BJ (cell line): ENCODE data around the gene ANK2. TPM values are rescaled to one million over a fixed set of nuclear protein-coding genes. Genes with fewer than 3 reads are reported as not detected.
A peak's percentile ranks its signal among the peaks of the same experiment; 100 is the strongest.

Experiments
- CTCF ChIA-PET: fragments of 350-600 bp; formaldehyde crosslinking; extraction: SDS; loops from one replicate; lab custom pipeline; 2021; ENCODE audit warnings: antibody characterized with exemption, inconsistent platforms; lab: Yijun Ruan, JAX
- POLR2A ChIA-PET: fragments of 300-600 bp; sonication (Branson Sonifier 250); formaldehyde crosslinking; extraction: SDS; loops from one replicate; lab custom pipeline; 2021; ENCODE audit warnings: antibody characterized with exemption; lab: Charles Lee
- DNase-seq: peaks from one replicate; pipeline ENCODE4 v3.0.0-alpha.2; 2011; ENCODE audit warnings: low read depth
- H3K27me3 ChIP-seq: 2 replicates; pipeline ENCODE4 v1.6.0; 2011; ENCODE audit warnings: low read length; ENCODE audit not compliant: control insufficient read depth, insufficient read depth
- H3K36me3 ChIP-seq: 2 replicates; pipeline ENCODE4 v1.5.1; 2011; ENCODE audit warnings: low read length; ENCODE audit not compliant: control insufficient read depth, insufficient read depth
- H3K4me3 ChIP-seq: 2 replicates; pipeline ENCODE4 v1.5.1; 2011; ENCODE audit warnings: low read depth, mild to moderate bottlenecking, control low read depth, low read length
- polyA plus RNA-seq: library from polyadenylated mRNA; depleted of rRNA; stranded (reverse); fragments of >200 nt; gene quantifications from 2 replicates; pipeline ENCODE4 v1.2.3, GENCODE V29; 2011
- TF ChIP-seq, protein P1 (sequence below): IDR thresholded peaks from 2 replicates; pipeline ENCODE4 v1.5.1; 2011; ENCODE audit warnings: low read depth, mild to moderate bottlenecking, control low read depth, inconsistent platforms, low read length, moderate library complexity; ENCODE audit not compliant: insufficient read depth

Gene ANK2
- polyA plus RNA-seq, 1 experiment, result 2.3 TPM

DNA sequence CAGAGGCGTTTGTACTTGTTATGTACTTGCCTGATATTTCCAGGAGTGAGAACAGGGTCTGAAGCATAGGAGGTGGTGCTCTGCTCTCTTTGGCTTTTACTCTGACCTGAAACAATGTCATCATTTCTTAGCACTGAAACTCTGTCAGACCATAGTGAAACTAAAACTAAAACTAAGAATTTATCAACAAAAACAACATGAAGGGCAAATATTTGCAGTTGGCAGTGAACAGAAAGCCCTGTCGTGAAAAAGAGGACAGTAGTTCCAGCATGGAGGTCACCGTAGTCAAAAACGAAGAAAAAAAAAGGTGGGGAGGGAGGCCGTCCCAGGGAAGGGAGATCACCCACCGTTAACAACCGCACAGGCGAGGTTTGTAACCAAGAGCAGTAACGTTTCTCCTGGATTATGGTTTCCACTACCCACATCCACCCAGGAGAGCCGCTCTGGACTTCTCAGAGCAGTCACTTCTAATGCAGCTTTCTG, 97.5 kb downstream of the ANK2 start:
- peak overlapping the region; percentile 35 for H3K4me3 ChIP-seq
- TF ChIP-seq, protein P1, sequence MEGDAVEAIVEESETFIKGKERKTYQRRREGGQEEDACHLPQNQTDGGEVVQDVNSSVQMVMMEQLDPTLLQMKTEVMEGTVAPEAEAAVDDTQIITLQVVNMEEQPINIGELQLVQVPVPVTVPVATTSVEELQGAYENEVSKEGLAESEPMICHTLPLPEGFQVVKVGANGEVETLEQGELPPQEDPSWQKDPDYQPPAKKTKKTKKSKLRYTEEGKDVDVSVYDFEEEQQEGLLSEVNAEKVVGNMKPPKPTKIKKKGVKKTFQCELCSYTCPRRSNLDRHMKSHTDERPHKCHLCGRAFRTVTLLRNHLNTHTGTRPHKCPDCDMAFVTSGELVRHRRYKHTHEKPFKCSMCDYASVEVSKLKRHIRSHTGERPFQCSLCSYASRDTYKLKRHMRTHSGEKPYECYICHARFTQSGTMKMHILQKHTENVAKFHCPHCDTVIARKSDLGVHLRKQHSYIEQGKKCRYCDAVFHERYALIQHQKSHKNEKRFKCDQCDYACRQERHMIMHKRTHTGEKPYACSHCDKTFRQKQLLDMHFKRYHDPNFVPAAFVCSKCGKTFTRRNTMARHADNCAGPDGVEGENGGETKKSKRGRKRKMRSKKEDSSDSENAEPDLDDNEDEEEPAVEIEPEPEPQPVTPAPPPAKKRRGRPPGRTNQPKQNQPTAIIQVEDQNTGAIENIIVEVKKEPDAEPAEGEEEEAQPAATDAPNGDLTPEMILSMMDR, result no peak
- ChIA-PET CTCF (interaction anchor here (0.6 kb wide), 1 partner anchor 27 kb away, joined by 3 read pairs; no protein-coding TSS in a partner anchor), POLR2A (interaction anchor here (0.7 kb wide), 1 partner anchor 146 kb away, joined by 6 read pairs; no protein-coding TSS in a partner anchor)
- H3K27me3 ChIP-seq, result no peaks in the 10 kb centered on the region
- H3K36me3 ChIP-seq, result no peaks in the 10 kb centered on the region
- DNase-seq, result no peak

- no peak for DNase-seq
- no peaks in the 10 kb centered on the region for H3K27me3 ChIP-seq
- no peak overlapping the region for H3K4me3 ChIP-seq
- TF ChIP-seq, protein P1, result no peak
- CTCF ChIA-PET, result interaction anchor here (0.6 to 1.3 kb wide), 4 partner anchors 10 to 135 kb away, joined by 3 read pairs; no protein-coding TSS in a partner anchor
- no peaks in the 10 kb centered on the region for H3K36me3 ChIP-seq
- POLR2A ChIA-PET, result no interaction called here
Observed at GRCh38 chr4:113147498-113148111, 98.2 kb downstream of the ANK2 start.

GRCh38 chr4:113148925-113149324, 99.5 kb downstream of the ANK2 start:
- CTCF ChIA-PET, result interaction anchor here (1.3 kb wide), 1 partner anchor 43 kb away, joined by 3 read pairs; no protein-coding TSS in a partner anchor
- POLR2A ChIA-PET, result no interaction called here
- DNase-seq, result no peak
- no peak overlapping the region for H3K4me3 ChIP-seq
- no peaks in the 10 kb centered on the region for H3K36me3 ChIP-seq
- TF ChIP-seq, protein P1, result no peak
- H3K27me3 ChIP-seq, result no peaks in the 10 kb centered on the region

DNA sequence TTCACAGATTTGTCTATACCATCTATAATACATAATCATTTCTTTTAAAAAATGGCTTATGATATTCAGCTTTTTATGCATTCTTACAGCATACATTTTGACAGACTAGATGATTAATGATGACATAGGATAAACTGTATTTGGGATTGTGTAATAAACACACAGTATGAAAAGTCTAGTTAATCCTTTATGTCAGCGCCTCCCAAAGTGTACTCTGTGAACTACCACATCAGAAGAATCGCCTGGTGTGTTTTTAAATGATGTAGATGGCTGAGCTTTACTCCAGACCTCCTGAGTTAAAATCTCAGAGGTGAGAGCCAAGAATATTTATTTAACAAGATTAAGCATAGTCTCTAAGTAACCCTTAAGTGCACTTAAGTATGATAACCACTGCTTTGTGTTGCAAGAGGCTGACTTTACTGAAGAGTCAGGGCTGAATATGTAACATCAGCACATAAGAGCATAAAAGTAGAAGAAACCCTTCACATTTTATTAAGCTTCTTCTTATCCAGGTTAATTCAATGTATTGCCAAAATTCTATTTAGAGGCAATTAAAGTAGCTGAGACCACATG, 104.2 kb downstream of the ANK2 start:
- CTCF ChIA-PET, result interaction anchor here (0.9 kb wide), 1 partner anchor 11 kb away, joined by 4 read pairs; no protein-coding TSS in a partner anchor

GRCh38 chr4:113154281-113154680, 104.8 kb downstream of the ANK2 start:
- no peak for DNase-seq
- H3K4me3 ChIP-seq, result no peak overlapping the region
- CTCF ChIA-PET, result interaction anchor here (0.9 kb wide), 1 partner anchor 10 kb away, joined by 4 read pairs; no protein-coding TSS in a partner anchor

More for the DNA sequence above, 104.2 kb downstream of the ANK2 start:
- H3K36me3 ChIP-seq, result no peaks in the 10 kb centered on the region
- TF ChIP-seq, protein P1, result no peak
- H3K4me3 ChIP-seq, result no peak overlapping the region
- no peaks in the 10 kb centered on the region for H3K27me3 ChIP-seq
- no peak for DNase-seq
- POLR2A ChIA-PET, result no interaction called here

More at GRCh38 chr4:113154281-113154680, 104.8 kb downstream of the ANK2 start:
- Histone ChIP-seq H3K27me3 (no peaks in the 10 kb centered on the region), H3K36me3 (no peaks in the 10 kb centered on the region)
- POLR2A ChIA-PET, result no interaction called here
- TF ChIP-seq, protein P1, result no peak
